Measurements from ENCODE around the gene DOCK2.

The DOCK2 gene

GRCh38 chr5:169691471-169691870, 54.4 kb downstream of the DOCK2 start:
- no peak for DNase-seq (ENCODE audit: low read depth in 2 of 2)

GRCh38 chr5:169694091-169694625, 57.1 kb downstream of the DOCK2 start:
- DNase-seq (ENCODE audit: low read depth in 2 of 2) = no peak

GRCh38 chr5:169695025-169695625, 58.0 kb downstream of the DOCK2 start:
- no peak for DNase-seq (ENCODE audit: low read depth in 2 of 2)

GRCh38 chr5:169695919-169696490, 58.9 kb downstream of the DOCK2 start:
- no peak for DNase-seq (ENCODE audit: low read depth in 2 of 2)

GRCh38 chr5:169696621-169697510, 59.8 kb downstream of the DOCK2 start:
- DNase-seq (ENCODE audit: low read depth in 2 of 2) = no peak

GRCh38 chr5:169697511-169697890, 60.4 kb downstream of the DOCK2 start:
- DNase-seq (ENCODE audit: low read depth in 2 of 2) = no peak

GRCh38 chr5:169697976-169698375, 60.9 kb downstream of the DOCK2 start:
- no peak for DNase-seq (ENCODE audit: low read depth in 2 of 2)

GRCh38 chr5:169700611-169701010, 63.5 kb downstream of the DOCK2 start:
- no peak for DNase-seq (ENCODE audit: low read depth in 2 of 2)

GRCh38 chr5:169701910-169702451, 64.9 kb downstream of the DOCK2 start:
- DNase-seq (ENCODE audit: low read depth in 2 of 2) = no peak

- no peak for DNase-seq (ENCODE audit: low read depth in 2 of 2)
Measured at GRCh38 chr5:169702693-169703481, 65.8 kb downstream of the DOCK2 start.

GRCh38 chr5:169703813-169704212, 66.7 kb downstream of the DOCK2 start:
- DNase-seq (ENCODE audit: low read depth in 2 of 2) = no peak

- no peak for DNase-seq (ENCODE audit: low read depth in 2 of 2)
Measured at GRCh38 chr5:169705322-169705721, 68.2 kb downstream of the DOCK2 start.

GRCh38 chr5:169706071-169706470, 69.0 kb downstream of the DOCK2 start:
- DNase-seq (ENCODE audit: low read depth in 2 of 2) = no peak

GRCh38 chr5:169706758-169707450, 69.8 kb downstream of the DOCK2 start:
- no peak for DNase-seq (ENCODE audit: low read depth in 2 of 2)

- no peak for DNase-seq (ENCODE audit: low read depth in 2 of 2)
Measured at GRCh38 chr5:169707686-169708085, 70.6 kb downstream of the DOCK2 start.

GRCh38 chr5:169710675-169711074, 73.6 kb downstream of the DOCK2 start:
- DNase-seq (ENCODE audit: low read depth in 2 of 2) = no peak

- DNase-seq (ENCODE audit: low read depth in 2 of 2) = no peak
Measured at GRCh38 chr5:169711551-169712225, 74.6 kb downstream of the DOCK2 start.

- DNase-seq (ENCODE audit: low read depth in 2 of 2) = no peak
Measured at GRCh38 chr5:169712428-169712827, 75.4 kb downstream of the DOCK2 start.

- DNase-seq (ENCODE audit: low read depth in 2 of 2) = no peak
Measured at GRCh38 chr5:169716287-169716686, 79.2 kb downstream of the DOCK2 start.

GRCh38 chr5:169717288-169717687, 80.2 kb downstream of the DOCK2 start:
- DNase-seq (ENCODE audit: low read depth in 2 of 2) = no peak
